Stimulated activated memory B cell treated with anti-CD40 and anti-IgM and Interleukin-4, amounts not matched to agents 10 μg/mL and 1 μg/mL and 100 μg/mL, for 72 hours (primary cell): ENCODE data around the gene MAML2.
A peak's percentile ranks its signal among the peaks of the same experiment; 100 is the strongest.

ENCODE experiments used
- ATAC-seq: fragments of 150-1000 bp; cut with Tn5 transposase; 2 replicates; pipeline ENCODE4 v1.10.0; 2021
- H3K27ac Mint-ChIP-seq: one replicate; pipeline ENCODE4 v1.8.0; 2022; ENCODE audit warnings: mild to moderate bottlenecking, mixed read lengths
- H3K27me3 Mint-ChIP-seq: one replicate; pipeline ENCODE4 v1.8.0; 2022; ENCODE audit warnings: mixed read lengths
- H3K36me3 Mint-ChIP-seq: one replicate; pipeline ENCODE4 v1.8.0; 2022; ENCODE audit warnings: mixed read lengths
- H3K4me1 Mint-ChIP-seq: one replicate; pipeline ENCODE4 v1.8.0; 2022; ENCODE audit warnings: mixed read lengths
- H3K4me3 Mint-ChIP-seq: one replicate; pipeline ENCODE4 v1.8.0; 2022; ENCODE audit warnings: mild to moderate bottlenecking, moderate library complexity, mixed read lengths
- H3K9me3 Mint-ChIP-seq: one replicate; pipeline ENCODE4 v1.8.0; 2022; ENCODE audit warnings: mixed read lengths

MAML2 gene

GRCh38 chr11:96013461-96014213 lies 329.4 kb downstream of the MAML2 start:
- no peaks in the 10 kb centered on the region for H3K27me3 Mint-ChIP-seq
- H3K27ac Mint-ChIP-seq = peak overlapping the region; percentile 85
- H3K4me3 Mint-ChIP-seq = peak overlapping the region; percentile 18
- no peak for ATAC-seq
- no peaks in the 10 kb centered on the region for H3K9me3 Mint-ChIP-seq
- H3K4me1 Mint-ChIP-seq = peaks cover 44% of the 10 kb centered on the region
- H3K36me3 Mint-ChIP-seq = no peaks in the 10 kb centered on the region

GRCh38 chr11:96012086-96012824 lies 330.7 kb downstream of the MAML2 start:
- no peaks in the 10 kb centered on the region for H3K27me3 Mint-ChIP-seq
- H3K36me3 Mint-ChIP-seq = no peaks in the 10 kb centered on the region
- H3K4me3 Mint-ChIP-seq = no peak overlapping the region
- H3K9me3 Mint-ChIP-seq = no peaks in the 10 kb centered on the region
- ATAC-seq = peak; percentile 95
- H3K27ac Mint-ChIP-seq = peak overlapping the region; percentile 85
- H3K4me1 Mint-ChIP-seq = peaks cover 44% of the 10 kb centered on the region

GRCh38 chr11:96010683-96011082 lies 332.3 kb downstream of the MAML2 start:
- Mint-ChIP-seq H3K27me3 (no peaks in the 10 kb centered on the region), H3K4me3 (no peak overlapping the region), H3K4me1 (peaks cover 44% of the 10 kb centered on the region), H3K27ac (peak overlapping the region; percentile 44), H3K9me3 (no peaks in the 10 kb centered on the region), H3K36me3 (no peaks in the 10 kb centered on the region)
- no peak for ATAC-seq

GRCh38 chr11:96008161-96008720 lies 334.8 kb downstream of the MAML2 start:
- Mint-ChIP-seq H3K27ac (no peak overlapping the region), H3K9me3 (no peaks in the 10 kb centered on the region), H3K36me3 (peaks cover under 1% of the 10 kb centered on the region), H3K4me3 (no peak overlapping the region), H3K27me3 (no peaks in the 10 kb centered on the region), H3K4me1 (peaks cover 20% of the 10 kb centered on the region)
- no peak for ATAC-seq

- Mint-ChIP-seq H3K9me3 (peaks cover 10% of the 10 kb centered on the region), H3K4me3 (no peak overlapping the region), H3K4me1 (peaks cover 23% of the 10 kb centered on the region), H3K36me3 (peaks cover 19% of the 10 kb centered on the region), H3K27ac (no peak overlapping the region), H3K27me3 (no peaks in the 10 kb centered on the region)
- ATAC-seq = no peak
Observed at GRCh38 chr11:96006037-96006436, 337.0 kb downstream of the MAML2 start.

GRCh38 chr11:96004862-96005261 lies 338.1 kb downstream of the MAML2 start:
- no peak for ATAC-seq
- peaks cover 10% of the 10 kb centered on the region for H3K9me3 Mint-ChIP-seq
- peaks cover 19% of the 10 kb centered on the region for H3K4me1 Mint-ChIP-seq
- peaks cover 19% of the 10 kb centered on the region for H3K36me3 Mint-ChIP-seq
- H3K4me3 Mint-ChIP-seq = no peak overlapping the region
- no peak overlapping the region for H3K27ac Mint-ChIP-seq
- H3K27me3 Mint-ChIP-seq = no peaks in the 10 kb centered on the region

- peaks cover 10% of the 10 kb centered on the region for H3K9me3 Mint-ChIP-seq
- H3K4me3 Mint-ChIP-seq = no peak overlapping the region
- H3K27ac Mint-ChIP-seq = no peak overlapping the region
- no peaks in the 10 kb centered on the region for H3K27me3 Mint-ChIP-seq
- no peak for ATAC-seq
- peaks cover 22% of the 10 kb centered on the region for H3K4me1 Mint-ChIP-seq
- H3K36me3 Mint-ChIP-seq = peaks cover 19% of the 10 kb centered on the region
Observed at GRCh38 chr11:96002754-96003290, 340.2 kb downstream of the MAML2 start.

GRCh38 chr11:96002339-96002738 lies 340.7 kb downstream of the MAML2 start:
- Mint-ChIP-seq H3K4me3 (no peak overlapping the region), H3K9me3 (peaks cover 10% of the 10 kb centered on the region), H3K36me3 (peaks cover 19% of the 10 kb centered on the region), H3K27ac (no peak overlapping the region), H3K27me3 (no peaks in the 10 kb centered on the region), H3K4me1 (peaks cover 22% of the 10 kb centered on the region)
- no peak for ATAC-seq

GRCh38 chr11:96001037-96001436 lies 342.0 kb downstream of the MAML2 start:
- Mint-ChIP-seq H3K27me3 (no peaks in the 10 kb centered on the region), H3K4me1 (peaks cover 22% of the 10 kb centered on the region), H3K36me3 (peaks cover 19% of the 10 kb centered on the region), H3K9me3 (peaks cover 10% of the 10 kb centered on the region), H3K4me3 (no peak overlapping the region), H3K27ac (no peak overlapping the region)
- no peak for ATAC-seq

- H3K27me3 Mint-ChIP-seq = no peaks in the 10 kb centered on the region
- H3K4me1 Mint-ChIP-seq = peaks cover 22% of the 10 kb centered on the region
- H3K36me3 Mint-ChIP-seq = peaks cover 19% of the 10 kb centered on the region
- peaks cover 10% of the 10 kb centered on the region for H3K9me3 Mint-ChIP-seq
- H3K27ac Mint-ChIP-seq = no peak overlapping the region
- H3K4me3 Mint-ChIP-seq = no peak overlapping the region
- no peak for ATAC-seq
Observed at GRCh38 chr11:95999711-96000406, 343.1 kb downstream of the MAML2 start.

GRCh38 chr11:95996621-95997235 lies 346.3 kb downstream of the MAML2 start:
- no peaks in the 10 kb centered on the region for H3K9me3 Mint-ChIP-seq
- no peak for ATAC-seq
- H3K27me3 Mint-ChIP-seq = no peaks in the 10 kb centered on the region
- H3K27ac Mint-ChIP-seq = no peak overlapping the region
- H3K36me3 Mint-ChIP-seq = peaks cover 14% of the 10 kb centered on the region
- H3K4me1 Mint-ChIP-seq = peaks cover 15% of the 10 kb centered on the region
- no peak overlapping the region for H3K4me3 Mint-ChIP-seq

- Mint-ChIP-seq H3K4me1 (peaks cover 7% of the 10 kb centered on the region), H3K27me3 (no peaks in the 10 kb centered on the region), H3K36me3 (peaks cover 30% of the 10 kb centered on the region), H3K9me3 (no peaks in the 10 kb centered on the region), H3K27ac (no peak overlapping the region), H3K4me3 (no peak overlapping the region)
- ATAC-seq = no peak
Observed at GRCh38 chr11:95994329-95994728, 348.7 kb downstream of the MAML2 start.

- H3K27ac Mint-ChIP-seq = no peak overlapping the region
- H3K9me3 Mint-ChIP-seq = no peaks in the 10 kb centered on the region
- H3K4me1 Mint-ChIP-seq = peaks cover 7% of the 10 kb centered on the region
- H3K4me3 Mint-ChIP-seq = no peak overlapping the region
- peaks cover 35% of the 10 kb centered on the region for H3K36me3 Mint-ChIP-seq
- H3K27me3 Mint-ChIP-seq = no peaks in the 10 kb centered on the region
- no peak for ATAC-seq
Observed at GRCh38 chr11:95993438-95994298, 349.3 kb downstream of the MAML2 start.

- no peaks in the 10 kb centered on the region for H3K9me3 Mint-ChIP-seq
- ATAC-seq = no peak
- H3K27ac Mint-ChIP-seq = no peak overlapping the region
- H3K4me3 Mint-ChIP-seq = no peak overlapping the region
- peaks cover 52% of the 10 kb centered on the region for H3K36me3 Mint-ChIP-seq
- peaks cover 7% of the 10 kb centered on the region for H3K4me1 Mint-ChIP-seq
- H3K27me3 Mint-ChIP-seq = no peaks in the 10 kb centered on the region
Observed at GRCh38 chr11:95991545-95991944, 351.4 kb downstream of the MAML2 start.
